ENCODE measurements around the gene KCNAB1.

Gene KCNAB1

DNA sequence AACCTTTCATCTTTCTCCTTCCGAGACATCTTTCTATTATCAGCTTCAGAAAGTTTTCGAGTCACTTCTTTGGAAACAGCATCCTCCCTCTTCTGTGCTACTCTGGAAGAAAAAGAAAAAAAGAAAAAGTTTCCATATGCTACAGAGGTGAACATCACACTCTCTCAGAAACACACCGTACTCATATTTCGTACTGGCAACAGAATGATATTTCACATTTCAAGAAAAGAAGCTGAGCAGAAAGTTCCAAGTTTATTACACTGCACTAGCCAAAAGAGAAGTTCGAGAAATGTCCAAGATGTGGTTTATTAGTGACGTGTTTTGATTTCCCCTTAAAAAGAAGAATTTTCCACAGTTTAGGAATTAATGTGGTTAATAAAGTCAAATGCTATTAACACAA, 428.5 kb downstream of the KCNAB1 start:
- in situ Hi-C loops (cut with HindIII; ENCODE audit: low sequenced_read_pairs), result no loop called here
- H3K4me3 ChIP-seq (ENCODE audit: low read depth, low read length), result no peak overlapping the region
- no peak for DNase-seq (ENCODE audit: low read depth, low spot score)
- no peak for TF ChIP-seq CTCF (IDR thresholded peaks at IDR 0.05; ENCODE audit: low read depth, low read length)

- DNase-seq (ENCODE audit: low read depth, low spot score), result peak; percentile 39
- H3K4me3 ChIP-seq (ENCODE audit: low read depth, low read length), result no peak overlapping the region
- no peak for TF ChIP-seq CTCF (IDR thresholded peaks at IDR 0.05; ENCODE audit: low read depth, low read length)
- in situ Hi-C loops (cut with HindIII; ENCODE audit: low sequenced_read_pairs), result no loop called here
Measured at GRCh38 chr3:156551261-156551660, 430.9 kb downstream of the KCNAB1 start.

- TF ChIP-seq CTCF (IDR thresholded peaks at IDR 0.05; ENCODE audit: low read depth, low read length), result no peak
- in situ Hi-C loops (cut with HindIII; ENCODE audit: low sequenced_read_pairs), result no loop called here
- peak; percentile 77 for DNase-seq (ENCODE audit: low read depth, low spot score)
- H3K4me3 ChIP-seq (ENCODE audit: low read depth, low read length), result no peak overlapping the region
Measured at GRCh38 chr3:156551746-156552145, 431.4 kb downstream of the KCNAB1 start.

DNA sequence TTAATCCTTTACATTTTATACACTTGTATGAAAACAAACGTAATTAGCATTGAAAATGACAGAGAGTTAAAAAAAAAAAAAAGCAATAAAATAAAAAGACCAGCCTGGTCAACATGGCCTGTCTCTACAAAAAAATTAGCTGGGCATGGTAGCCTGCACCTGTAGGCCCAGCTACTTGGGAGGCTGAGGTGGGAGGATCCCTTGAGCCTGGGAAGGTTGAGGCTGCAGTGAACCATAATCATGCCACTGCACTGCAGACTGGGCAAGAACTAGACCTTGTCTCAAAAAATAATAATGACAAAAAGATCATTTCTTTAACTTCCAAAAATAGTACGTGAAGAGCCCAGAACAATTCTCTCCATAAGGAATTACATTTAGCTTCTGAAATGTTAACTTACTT, 432.6 kb downstream of the KCNAB1 start:
- H3K4me3 ChIP-seq (ENCODE audit: low read depth, low read length), result peak overlapping the region; percentile 86
- no peak for TF ChIP-seq CTCF (IDR thresholded peaks at IDR 0.05; ENCODE audit: low read depth, low read length)
- in situ Hi-C loops (cut with HindIII; ENCODE audit: low sequenced_read_pairs), result no loop called here
- no peak for DNase-seq (ENCODE audit: low read depth, low spot score)

GRCh38 chr3:156553705-156554356, 433.5 kb downstream of the KCNAB1 start:
- in situ Hi-C loops (cut with HindIII; ENCODE audit: low sequenced_read_pairs), result no loop called here
- peak; percentile 69 for DNase-seq (ENCODE audit: low read depth, low spot score)
- no peak for TF ChIP-seq CTCF (IDR thresholded peaks at IDR 0.05; ENCODE audit: low read depth, low read length)
- peak overlapping the region; percentile 86 for H3K4me3 ChIP-seq (ENCODE audit: low read depth, low read length)

DNA sequence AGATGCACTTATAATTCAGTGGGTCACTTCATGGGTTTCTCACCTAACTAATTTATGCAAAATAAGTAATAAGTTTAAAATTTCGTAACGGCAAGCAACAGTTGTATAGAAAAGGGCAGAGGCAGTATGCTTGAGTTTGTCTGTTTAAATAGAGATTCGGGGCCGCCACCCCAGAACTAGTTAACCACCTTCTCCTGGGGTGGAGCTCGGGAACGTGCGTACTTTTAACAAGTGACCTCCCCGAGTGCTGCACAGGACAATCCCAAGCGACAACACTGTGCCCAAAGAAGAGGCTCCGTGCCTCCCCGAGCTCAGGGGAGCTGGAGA, 434.1 kb downstream of the KCNAB1 start:
- in situ Hi-C loops (cut with HindIII; ENCODE audit: low sequenced_read_pairs), result no loop called here
- TF ChIP-seq CTCF (IDR thresholded peaks at IDR 0.05; ENCODE audit: low read depth, low read length), result no peak

More for the DNA sequence above, 434.1 kb downstream of the KCNAB1 start:
- H3K4me3 ChIP-seq (ENCODE audit: low read depth, low read length), result peak overlapping the region; percentile 86
- DNase-seq (ENCODE audit: low read depth, low spot score), result peak; percentile 18
